GM20431 (cell line): Measurements from ENCODE around the gene TAOK2.

ENCODE experiments used
- in situ Hi-C: fragments of 300-500 bp; cut with MseI, MboI; formaldehyde crosslinking; loops from one replicate; pipeline ENCODE4 v1.15.0; 2020; ENCODE audit warnings: low sequenced_read_pairs; ENCODE audit not compliant: unreplicated experiment

The TAOK2 gene

DNA sequence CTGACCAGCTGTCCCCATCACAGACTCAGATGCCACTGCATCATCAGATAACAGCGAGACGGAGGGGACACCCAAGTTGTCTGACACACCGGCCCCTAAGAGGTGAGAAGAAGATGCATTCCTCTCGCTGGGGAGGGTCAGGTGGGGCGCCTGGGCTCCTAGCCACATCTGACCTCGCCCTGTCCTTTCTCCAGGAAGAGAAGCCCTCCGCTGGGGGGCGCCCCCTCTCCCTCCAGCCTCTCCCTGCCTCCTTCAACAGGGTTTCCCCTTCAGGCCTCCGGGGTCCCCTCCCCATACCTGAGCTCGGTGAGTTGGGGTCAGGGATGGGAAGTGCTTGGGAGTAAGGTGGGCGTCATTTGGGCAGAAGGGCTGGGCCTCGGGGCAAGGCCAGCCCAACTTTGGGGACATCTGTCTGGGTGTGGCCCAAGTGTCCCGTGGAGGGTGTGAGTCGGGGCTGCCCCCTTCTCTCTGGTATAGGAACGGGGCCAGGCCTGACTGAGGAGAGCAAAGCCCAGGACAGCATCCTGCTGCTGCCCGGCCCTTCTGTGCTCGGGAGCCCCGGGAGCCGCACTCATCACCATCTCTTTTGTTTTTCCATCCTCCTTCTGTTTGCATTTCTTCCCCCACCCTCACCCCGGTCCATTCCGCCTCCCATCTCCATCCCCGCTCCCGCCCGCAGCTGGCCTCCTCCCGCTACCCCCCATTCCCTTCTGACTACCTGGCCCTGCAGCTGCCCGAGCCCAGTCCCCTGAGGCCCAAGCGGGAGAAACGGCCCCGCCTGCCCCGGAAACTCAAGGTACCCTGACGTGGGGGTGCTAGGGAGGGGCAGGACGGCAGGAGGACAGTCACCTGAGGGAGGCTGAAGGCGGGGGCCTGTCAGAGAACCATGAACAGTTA, 27.3 kb downstream of the TAOK2 start:
- in situ Hi-C loops = loop anchor here (25.0 kb wide), 2 partner anchors 164 to 314 kb away; partner anchors contain the start of gene QPRT

DNA sequence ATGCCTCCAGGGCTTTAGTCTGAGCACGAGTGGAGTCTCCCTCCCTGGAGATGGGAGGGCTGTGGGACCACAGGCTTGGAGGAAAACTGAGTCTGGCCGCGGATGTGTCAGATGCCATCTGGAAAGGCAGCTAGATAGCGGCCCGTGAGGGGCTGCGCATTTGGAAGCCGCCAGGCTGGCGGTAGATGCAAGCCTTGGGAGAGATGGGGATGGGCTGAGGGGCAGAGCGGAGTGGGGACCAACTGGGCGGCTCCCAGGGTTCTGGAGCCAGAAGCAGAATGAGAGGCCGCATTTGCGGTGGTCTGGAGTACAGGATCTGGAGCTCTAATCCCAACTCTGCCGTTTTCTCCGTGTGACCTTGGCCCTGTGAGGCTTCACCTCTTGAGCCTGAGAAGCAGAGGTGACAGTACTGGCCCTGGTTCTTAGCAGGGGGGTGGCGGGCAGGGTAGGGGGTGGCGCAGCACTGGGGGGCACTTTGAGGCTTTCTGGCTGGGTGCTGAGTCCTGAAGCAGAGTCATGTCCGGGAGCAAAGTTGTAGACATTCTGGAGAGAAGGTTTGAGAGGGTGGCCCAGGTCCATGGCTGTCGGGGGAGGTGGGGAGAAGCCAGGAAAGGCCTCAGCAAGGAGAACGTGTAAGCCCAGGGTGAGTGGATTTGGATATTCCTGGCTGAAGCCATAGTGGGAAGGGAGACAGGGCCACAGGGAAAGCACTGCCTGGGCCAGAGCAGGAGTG, 29.1 kb downstream of the TAOK2 start:
- in situ Hi-C loops = loop anchor here (25.0 kb wide), 2 partner anchors 165 to 315 kb away; partner anchors contain the start of gene QPRT

DNA sequence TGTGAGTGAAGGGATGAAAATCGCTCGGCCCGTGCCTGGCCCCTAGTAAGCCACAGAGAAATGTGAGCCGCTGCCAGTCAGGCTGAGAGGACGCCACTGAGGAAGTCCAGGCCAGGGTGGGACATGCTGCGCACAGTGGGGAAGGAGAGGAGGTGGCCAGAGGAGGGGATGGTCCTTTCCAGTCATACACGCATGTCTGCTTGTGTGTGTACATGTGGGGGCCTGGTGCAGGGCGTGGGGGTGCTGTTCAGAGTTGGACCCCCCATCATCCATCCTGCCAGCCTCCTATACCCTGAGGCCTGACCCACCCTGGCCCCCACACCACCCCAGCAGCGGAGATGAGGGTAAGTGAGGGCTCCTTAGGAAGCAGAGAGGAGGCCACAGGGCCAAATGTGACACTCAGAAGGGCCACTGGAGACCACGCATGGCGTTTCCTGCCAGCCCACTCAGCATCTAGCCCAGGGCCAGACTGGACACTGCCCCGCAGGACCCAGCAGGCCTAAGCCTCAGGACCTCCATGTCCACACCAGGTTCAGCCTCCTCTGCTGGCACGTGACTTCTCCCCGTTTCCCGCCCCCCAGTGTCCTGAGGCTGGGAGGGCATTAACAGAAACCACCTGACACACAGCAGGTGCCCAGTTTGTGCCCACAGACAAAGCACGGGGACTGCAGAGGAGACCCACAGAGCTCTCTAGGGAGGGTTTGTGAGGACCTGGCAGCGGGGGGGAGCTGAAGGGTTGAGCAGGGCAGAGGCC, 30.2 kb downstream of the TAOK2 start:
- in situ Hi-C loops = loop anchor here (25.0 kb wide), 2 partner anchors 167 to 317 kb away; partner anchors contain the start of gene QPRT

DNA sequence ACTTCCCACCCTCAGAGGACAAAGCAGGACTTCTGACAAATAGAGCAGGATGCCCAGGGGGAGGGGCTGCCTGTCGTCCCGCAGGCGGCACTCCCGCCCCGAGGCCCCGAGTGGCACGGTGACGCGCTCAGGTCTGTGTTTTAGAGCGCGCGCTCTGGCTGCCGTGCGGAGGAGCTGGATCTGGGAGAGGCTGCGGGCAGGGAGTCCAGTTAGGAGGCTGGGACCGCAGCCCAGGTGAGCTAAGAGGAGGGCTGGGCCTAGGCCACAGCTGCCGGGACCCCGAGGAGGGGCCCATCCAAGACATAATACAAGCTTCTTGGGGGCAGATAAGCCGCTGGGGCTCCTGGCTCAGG, 30.7 kb downstream of the TAOK2 start:
- in situ Hi-C loops = loop anchor here (25.0 kb wide), 2 partner anchors 167 to 317 kb away; partner anchors contain the start of gene QPRT

DNA sequence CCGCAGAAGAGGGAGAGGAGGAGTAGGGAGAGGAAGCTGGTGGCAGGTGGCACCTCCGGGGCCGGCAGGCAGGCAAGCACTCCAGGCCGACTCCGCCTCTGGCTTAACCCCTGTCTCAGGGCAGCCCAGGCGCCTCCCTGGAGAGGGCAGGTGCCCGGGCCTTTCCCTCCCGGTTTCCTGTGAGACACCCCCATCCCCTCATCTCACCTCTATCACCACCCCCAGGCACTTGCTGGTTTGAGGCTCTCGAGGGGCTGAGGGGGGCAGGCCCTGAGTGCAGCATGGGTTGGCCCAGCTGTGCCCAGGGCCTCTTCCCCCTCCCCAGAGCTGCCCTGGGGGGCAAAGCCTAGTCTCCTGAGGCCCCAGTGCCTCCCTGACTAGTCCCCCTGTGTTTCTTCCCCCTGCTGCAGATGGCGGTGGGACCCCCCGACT, 31.2 kb downstream of the TAOK2 start:
- in situ Hi-C loops = loop anchor here (25.0 kb wide), 2 partner anchors 168 to 318 kb away; partner anchors contain the start of gene QPRT

DNA sequence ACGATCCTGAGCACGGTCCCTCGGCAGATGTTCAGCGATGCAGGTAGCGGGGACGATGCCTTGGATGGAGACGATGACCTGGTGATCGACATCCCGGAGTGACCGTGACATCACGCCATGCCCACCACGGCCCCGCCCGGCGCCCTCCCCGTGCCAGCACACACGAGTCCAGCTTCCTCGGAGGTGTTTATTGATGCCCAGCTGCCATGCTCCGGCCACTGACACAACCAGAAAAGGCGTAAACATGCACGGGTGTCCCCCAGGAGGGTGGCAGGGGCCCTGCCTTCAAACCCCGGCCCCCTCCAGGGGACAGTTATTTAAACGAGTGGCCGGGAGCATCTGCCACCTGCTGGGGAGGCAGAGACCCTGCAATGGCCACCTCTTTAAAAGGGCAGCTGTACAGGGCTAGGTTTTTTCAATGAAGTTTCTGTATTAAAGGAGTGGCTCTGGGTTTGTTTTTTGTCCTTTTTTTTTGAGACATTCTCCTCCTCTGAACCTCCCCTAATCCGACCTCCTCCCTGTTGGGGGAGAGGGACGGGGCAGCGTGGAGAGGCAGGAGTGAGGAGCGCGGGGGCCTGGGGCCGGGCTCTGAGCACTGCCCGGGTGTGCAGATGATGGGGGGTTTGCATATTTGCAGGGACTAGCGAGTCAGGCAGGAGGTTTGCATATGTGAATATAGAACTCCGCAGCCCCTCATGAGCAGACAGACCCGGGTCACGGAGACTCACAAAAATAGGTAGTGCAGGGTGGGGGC, 31.9 kb downstream of the TAOK2 start:
- in situ Hi-C loops = loop anchor here (25.0 kb wide), 2 partner anchors 168 to 318 kb away; partner anchors contain the start of gene QPRT

DNA sequence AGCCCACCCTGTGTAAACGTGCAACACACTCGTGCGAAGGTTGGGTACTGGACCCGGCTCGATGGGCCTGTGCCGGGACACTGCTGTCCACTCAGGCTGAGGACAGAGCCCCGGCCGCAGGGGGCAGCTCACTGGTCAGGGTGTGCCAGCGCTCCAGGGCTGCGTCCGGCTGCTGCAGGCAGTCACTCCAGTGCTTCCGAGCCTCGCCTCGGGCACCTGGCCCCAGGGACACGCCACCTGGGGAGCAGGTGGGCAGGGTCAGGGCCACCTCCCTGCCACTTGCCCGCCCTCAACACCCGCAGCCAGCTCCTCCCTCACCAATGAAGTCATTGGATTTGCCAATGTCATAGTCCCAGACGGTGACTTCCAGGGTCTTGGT, 32.4 kb downstream of the TAOK2 start:
- in situ Hi-C loops = loop anchor here (25.0 kb wide), 2 partner anchors 169 to 319 kb away; partner anchors contain the start of gene QPRT

DNA sequence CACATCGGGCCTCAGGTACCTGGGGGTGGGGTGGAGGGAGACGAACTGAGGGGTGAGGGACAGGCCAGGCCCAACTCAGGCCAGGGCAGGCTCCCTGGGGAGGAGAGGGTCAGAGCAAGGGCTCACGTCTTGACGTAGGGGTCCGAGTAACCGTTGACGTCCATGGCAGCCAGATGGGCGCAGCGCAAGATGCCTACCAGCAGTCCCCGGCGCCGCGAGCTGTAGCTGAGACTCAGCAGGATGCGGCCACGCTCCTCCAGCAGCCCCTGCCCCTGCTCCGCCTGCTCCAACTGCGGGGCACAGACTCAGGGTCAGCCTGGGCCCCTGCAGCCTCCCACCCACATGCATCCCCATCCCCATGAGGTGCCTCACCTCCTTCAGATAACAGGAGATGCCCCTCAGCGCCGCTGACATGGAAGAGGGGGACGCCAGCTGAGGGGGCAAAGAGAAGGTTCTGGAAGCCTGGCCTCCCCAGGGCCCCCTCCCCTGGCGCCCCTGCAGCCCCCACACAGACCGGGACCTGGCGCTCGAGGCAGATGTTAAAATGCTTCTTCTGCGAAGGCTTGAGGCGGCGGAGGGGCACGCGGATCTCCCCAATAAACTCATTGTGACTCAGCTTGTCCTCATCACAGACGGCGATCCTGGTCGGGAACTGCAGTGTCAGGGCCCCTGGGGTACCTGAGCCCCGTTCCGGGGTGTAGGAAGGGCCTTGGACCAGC, 33.1 kb downstream of the TAOK2 start:
- in situ Hi-C loops = loop anchor here (25.0 kb wide), 2 partner anchors 170 to 320 kb away; partner anchors contain the start of gene QPRT

DNA sequence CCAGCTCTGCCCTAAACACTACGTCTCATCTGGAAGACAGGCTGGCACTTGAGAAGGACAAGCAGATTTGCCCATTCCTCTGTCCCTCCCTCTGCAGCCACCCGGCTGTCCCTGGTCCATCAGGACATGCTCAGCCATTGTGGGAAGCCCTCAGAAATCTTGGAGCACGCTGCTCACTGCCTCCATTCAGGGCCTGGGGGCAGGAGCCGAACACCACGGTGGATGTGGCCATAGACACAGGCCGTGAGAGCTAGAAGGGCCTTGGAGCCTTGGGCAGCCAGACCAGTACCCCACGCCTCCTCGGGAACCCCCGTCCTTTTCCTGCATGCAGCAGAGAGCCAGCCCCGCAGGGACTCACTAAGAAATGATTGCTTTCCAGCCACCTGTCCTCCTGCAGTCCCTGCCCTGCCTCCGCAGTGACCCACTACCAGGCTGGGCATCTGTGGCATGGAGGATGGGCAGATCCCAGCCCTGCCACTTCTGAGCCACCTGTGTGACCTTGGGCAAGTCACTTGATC, 33.8 kb downstream of the TAOK2 start:
- in situ Hi-C loops = loop anchor here (25.0 kb wide), 2 partner anchors 170 to 320 kb away; partner anchors contain the start of gene QPRT

DNA sequence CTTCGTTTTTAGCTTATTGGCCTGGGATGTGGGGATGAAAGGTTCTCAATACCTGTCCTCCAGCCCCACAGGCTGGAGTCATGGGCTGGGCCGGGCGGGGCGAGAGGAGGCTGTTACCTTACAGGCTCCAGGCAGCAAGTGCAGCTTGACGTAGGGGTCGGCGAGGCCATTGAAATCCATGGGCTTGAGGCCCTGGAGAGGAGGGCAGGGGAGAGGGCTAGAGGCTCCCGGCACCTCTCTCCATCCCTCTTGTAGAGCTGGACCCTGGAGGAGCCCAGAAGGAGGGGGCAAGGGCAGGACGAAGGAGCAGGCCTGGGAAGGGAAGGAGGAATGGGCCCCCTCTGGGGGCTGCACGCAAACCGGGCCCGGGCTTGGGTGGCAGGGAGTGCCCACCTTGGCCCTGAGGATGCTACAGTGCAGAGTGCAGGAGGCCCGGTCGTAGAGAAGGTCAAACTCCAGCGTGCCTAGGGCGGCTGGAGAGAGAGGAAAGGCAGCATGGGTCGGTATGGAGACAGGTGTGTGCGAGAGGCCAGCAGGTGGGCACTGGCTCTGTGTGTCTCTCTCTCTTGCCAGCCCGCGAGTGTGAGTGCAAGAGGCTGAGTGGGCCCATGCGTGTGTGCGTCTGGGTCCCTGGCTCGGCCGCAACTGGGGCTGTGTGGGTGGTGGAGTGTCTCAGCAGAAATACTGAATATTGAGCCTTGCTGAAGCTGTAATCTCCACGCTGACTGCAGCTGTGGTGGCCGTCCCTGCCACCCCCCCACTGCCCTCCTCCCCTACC, 35.6 kb downstream of the TAOK2 start:
- in situ Hi-C loops = loop anchor here (25.0 kb wide), 2 partner anchors 172 to 322 kb away; partner anchors contain the start of gene QPRT

DNA sequence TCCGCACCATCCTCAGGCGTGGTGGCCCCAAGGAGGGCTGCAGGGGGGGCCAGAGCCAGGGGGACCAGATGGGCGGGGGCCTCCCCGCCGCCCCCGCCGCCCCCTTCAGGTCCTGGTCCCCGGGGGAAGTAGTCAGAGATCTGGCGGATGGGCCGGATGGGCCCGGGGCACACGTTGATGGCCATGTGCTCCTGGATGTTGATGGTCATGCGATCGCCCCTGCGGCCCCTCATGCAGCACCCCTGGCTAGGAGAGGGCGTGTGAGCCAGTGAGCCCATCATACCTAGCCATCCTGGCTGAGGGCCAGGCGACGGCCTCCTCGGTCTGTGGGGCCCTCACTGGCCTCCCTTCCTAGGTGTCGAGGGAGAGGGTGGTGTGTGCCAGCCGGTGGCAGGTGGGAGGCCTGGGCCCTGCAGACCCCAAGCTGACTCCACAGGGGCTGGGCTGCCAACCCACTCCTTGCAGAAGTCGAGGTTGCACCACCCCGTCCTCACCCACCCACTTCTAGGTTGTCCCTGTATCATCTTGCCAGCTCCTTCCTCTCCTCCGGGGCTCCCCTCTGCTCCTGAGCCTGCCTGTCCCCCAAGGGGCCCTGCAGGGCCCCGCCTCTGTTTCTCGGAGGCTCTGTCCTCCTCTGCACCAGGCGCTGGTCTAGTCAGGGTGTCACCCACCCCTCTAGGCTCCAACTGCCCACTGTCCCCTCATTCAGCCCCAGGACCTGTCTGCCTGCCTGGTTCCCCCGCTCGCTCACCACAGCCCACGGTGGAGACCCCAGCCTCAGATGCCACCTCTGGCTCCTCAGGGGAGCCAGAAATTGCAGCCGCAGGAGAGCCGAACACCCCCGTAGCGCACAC, 36.5 kb downstream of the TAOK2 start:
- in situ Hi-C loops = loop anchor here (25.0 kb wide), 2 partner anchors 173 to 323 kb away; partner anchors contain the start of gene QPRT

DNA sequence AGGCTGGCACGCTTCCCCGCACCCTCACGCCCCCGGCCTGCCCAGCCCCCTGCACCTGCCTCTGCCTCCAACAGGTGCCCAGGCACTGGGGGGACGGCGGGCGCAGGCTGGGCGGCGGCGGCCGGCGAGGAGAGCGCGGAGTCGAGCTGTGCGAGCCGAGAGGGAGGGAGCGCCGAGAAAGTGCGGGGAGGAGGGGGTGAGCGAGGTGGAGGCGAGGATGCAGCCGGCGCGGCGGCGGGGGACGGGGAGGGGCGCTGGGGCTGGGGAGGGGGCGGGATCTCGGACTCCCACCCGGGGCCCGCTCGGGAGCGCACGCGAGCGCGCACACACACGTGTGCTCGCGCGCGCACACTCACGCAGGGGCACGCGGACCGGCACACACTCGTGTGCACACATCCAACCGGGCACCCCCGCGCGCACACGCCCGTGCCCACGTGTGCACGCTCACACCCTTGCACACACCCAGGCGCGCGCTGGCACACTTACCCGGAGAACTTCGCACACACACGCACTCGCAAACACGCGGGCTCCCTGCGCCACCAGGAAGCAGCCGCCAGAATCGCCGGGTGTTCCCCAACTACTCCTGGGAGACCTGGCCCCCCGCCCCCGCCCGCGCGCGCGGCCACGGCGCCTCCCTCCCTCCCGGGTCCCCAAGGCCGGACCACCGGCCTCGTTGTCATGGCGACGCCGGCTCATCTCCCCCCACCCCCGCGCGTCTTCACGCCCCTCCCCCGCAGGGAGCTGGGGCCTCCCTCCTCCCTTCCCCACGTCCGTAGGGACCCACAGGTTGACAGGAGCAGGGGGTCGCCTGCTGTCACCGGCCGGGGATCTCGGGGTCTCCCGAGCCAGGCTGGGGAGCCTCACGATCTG, 37.4 kb downstream of the TAOK2 start, which contains the start of gene DOC2A:
DOC2A (minus strand) TSS at position 184 of the 870 bp plus-strand sequence. CDS start 805 bp downstream, outside the sequence.
- in situ Hi-C loops = loop anchor here (25.0 kb wide), 2 partner anchors 174 to 324 kb away; partner anchors contain the start of gene QPRT

DNA sequence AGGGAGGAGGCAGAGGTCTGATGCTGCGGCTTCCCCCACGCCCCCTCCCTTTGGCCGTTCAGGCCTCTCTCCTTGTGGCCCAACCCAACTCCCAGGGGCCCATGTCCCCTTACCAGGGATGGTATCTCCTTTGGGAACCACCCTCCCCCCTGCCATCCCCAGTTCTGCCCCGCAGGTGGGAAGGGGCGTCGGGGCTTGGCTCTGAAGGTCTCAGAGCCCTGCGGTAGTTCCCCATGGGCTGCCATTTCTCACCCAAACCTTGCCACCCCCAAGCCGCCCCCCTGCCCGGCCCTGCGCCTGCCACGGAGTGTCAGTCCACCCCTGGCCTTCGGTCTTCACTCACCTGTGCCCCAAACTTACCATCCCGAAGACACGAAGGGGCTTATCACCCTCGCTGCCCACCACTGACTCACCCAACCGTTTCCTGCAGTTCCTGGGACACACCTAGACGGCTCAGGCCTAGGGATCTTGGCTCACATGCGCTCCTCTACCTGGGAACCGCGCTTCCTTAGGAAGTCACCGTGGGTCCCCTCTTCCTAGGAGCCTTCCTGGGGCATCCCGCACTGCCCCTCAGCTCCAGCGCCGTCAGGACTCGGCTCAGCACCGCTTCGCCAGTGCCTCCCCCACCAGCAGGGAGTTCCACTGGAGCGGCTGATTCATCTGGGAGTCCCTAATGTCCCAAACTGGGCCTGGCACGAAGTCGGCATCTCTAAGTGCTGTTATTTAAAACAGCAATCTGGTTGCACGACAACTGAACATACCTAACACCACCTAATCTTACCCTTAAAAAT, 38.2 kb downstream of the TAOK2 start:
- in situ Hi-C loops = loop anchor here (25.0 kb wide), 2 partner anchors 175 to 325 kb away; partner anchors contain the start of gene QPRT

DNA sequence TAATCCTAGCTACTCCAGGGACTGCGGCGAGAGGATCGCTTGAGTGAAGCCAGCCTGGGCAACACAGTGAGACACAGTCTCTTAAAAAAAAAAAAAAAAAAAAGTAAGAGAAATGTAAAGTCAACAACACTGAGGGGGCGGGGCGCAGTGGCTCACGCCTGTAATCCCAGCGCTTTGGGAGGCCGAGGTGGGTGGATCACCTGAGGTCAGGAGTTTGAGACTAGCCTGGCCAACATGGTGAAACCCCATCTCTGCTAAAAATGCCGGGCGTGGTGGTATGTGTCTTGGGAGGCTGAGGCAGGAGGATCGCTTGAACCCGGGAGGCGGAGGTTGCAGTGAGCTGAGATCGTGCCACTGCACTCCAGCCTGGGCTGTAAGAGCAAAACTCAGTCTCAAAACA, 38.9 kb downstream of the TAOK2 start:
- in situ Hi-C loops = loop anchor here (25.0 kb wide), 2 partner anchors 175 to 325 kb away; partner anchors contain the start of gene QPRT
